ENCODE measurements around the gene GALNT14.

Gene GALNT14

DNA sequence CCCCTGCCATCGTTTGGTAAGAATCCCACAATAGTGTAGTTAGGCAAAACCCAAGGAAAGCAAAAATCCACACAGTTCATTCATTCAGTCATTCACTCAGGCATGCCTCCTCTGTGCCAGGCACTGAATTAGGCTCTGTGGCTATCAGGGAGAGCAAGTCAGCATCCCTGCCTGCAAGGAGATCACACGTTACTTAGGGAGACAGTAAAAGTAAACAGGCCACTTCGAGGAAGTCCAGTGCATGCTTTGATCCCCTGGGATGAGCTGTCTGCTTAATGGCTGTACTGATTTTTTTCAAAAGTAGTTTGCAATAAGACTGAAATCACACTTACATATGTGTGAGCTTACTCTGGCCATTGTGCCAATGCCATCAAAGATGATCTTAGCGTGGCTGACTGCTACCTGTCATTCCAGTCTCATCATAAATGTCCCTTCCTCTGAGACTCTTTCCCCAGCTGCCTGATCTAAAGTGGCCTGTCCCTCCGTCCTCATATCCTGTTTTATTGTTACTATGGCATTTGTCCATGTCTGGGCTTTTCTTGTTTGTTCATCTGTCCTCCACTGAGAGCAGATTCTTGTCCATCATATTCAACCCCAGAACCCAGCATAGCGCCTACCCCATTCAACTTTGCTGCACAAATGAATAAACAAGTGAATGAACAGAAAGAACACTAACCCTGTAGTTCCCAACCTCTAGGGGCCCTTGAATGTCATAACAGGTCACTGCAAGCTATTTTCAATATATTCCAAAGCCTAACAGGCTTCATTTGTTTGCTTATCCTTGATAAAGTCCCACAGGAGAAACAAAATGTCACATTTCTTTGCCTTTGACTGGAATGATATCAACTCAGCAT lies 84.1 kb downstream of the GALNT14 start:
- DNase-seq = no peak

GRCh38 chr2:31052284-31052683 lies 86.0 kb downstream of the GALNT14 start:
- DNase-seq = no peak

- DNase-seq = no peak
Observed at GRCh38 chr2:31051258-31052140, 86.7 kb downstream of the GALNT14 start.

DNA sequence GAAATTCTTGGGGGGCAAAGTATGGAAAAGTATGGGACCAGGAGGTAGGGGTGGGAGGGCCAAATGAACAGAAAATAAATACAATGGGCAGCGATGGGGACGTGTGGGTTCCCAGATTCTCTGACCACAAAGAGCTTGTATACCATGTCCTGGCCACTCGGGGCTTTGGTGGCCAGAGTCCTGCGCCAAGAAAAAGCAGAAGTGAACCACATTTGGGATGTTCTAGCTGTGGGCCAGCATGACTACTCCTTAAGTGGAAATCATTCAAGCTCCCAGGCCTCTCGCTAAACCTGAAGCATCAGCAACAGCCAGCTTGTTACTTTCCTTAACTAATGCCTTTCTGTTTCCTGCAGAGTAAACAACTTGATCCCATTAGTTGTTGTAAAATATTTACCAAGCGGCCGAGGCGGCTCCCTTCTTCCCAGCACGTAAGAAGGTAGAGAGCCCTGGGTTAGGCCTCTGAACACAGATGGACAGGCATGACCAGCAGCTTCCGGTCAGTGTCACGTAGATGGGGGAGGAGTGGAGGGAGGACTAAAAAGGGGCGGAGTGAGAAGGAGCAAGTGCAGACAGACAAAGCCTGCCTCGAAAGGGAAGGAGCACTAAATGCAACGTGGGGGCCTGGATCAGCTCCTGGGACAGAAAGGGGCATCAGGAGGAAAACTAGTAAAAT lies 88.2 kb downstream of the GALNT14 start:
- no peak for DNase-seq

- no peak for DNase-seq
Observed at GRCh38 chr2:31049264-31049663, 89.0 kb downstream of the GALNT14 start.

DNA sequence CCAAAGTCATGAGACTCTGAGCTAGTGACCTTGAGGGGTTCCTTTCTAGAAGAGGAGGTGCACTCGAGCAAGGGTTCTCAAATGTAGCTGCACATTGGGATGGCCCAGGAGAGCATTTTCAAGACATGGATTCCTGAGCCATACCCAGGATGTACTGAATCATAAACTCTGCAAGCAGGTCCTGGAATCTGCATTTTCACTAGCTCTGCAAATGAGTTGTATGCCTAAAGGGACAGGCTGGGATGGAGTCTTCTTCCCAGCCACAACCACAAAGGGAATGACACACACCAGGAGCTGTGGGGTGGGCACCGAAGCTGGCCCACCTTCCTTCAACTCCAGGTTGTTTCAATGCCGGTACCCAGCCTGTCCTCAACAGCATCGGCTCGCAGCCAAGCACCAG lies 90.6 kb downstream of the GALNT14 start:
- no peak for DNase-seq

DNA sequence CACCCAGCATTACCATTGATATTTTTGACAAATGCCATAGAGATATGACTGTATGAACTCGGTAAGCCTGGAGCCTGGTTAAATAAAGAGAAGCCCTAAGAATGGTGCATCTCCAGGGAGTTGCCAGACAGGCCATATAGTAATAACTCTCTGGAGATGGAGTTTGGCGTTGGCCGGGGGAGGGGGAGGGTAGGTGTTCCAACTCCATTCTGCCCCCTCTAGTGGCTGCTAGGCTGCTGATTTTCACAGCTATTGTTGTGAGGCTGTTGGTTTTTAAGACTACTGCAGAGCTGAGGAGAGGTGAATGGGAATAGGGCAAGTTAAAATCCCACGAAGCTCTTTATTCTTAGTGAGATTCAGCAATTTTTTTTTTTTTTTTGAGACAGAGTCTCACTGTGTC lies 99.9 kb downstream of the GALNT14 start:
- no peak for DNase-seq

DNA sequence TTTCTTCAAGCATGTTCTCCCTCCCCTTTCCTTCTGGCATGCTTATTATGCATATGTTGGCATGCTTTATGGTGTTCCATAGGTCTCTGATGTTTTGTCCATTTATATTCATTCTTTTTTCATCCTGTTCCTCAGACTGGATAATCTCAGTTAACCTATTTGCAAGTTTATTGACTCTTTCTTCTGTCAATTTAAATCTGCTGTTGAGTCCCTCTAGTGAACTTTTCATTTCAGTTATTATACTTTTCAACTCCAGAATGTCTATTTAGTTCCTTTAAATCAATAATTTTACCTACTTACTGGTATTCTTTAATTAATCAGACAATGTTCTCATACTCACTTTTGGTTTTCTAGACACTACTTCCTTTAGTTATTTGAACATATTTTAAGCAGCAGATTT lies 101.2 kb downstream of the GALNT14 start:
- no peak for DNase-seq

DNA sequence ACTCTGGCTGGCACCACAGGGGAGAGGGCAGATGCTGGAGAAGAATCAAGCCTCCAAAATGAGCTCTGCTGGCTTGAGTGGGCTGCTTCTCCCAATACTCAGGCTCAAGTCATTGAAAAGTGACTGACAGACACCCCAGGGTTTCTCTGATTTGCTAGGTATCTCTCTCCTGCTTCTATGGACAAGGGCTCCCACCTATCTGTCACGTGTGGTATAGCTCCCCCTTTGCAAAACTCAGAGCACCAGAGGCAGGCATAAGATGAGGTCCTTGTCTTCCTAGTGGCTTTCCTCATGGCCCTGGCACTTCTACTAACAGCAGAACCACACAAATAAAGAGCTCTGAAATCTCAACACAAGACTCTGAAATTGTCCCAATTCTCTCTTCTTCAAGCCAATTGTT lies 105.2 kb downstream of the GALNT14 start:
- no peak for DNase-seq

DNA sequence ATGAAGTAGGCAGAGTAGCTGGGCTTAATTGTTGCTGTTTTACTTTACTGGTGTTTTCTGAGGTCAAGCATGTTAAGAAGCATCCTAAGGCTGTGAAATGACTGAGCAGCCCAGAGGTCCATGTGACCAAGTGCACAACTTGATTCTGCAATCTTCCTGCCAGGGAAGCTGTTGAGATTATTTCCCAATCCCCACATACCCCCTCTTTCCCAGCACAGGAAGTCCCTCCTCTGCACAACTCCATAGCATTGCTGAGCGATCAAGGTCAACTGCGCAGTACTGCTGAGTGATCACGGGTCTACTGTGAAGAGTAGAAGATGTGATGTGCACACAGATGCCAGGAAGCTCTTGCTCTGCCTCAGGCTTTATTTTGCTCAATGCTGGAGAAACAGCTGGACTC lies 105.8 kb downstream of the GALNT14 start:
- DNase-seq = no peak

DNA sequence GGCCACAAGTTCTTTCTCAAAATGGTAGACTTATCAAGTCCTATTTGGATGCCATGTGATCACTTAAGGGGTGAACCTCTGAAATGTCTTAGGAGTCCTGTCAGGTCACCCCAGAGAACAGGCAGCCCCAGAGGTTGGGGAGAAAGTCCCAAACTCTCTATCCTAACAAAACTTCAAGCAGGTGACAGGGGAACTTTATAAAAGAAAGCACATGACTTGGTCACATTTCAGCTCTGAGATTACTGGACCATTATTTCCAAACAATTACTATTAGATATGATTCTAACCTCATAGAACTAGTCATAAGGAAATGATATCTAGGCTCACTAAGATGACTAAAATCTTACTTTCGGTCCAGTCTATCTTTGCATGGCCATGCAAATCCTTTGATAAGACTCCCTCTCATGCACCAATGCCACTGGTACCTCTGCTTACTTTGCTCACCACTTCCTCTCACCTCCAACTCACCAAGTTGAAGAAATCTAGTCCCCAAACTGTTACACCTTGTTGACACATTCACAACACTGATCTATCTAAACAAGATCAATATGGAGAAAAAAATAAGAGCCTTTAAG lies 107.0 kb downstream of the GALNT14 start:
- DNase-seq = no peak

DNA sequence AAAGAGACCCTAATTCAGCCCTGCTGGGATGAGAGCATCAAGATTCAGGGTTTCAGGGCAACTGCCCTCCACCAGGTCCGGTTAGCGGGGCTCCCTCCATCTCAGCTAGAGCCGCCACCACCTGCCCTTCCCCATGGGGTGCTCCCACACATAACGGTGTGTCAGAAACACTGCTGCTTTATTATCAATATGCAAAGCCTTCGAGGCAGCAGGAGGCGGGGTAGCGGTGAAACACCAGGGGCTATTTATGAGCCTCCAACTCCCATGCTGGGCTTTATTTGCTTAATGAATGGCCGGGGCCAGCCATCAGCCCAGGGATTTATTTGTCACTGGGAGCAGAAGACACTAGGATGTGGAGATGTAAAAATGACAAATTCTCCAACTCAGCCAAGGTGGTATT lies 109.8 kb downstream of the GALNT14 start:
- no peak for DNase-seq

- DNase-seq = no peak
Observed at GRCh38 chr2:31027549-31027948, 110.7 kb downstream of the GALNT14 start.

DNA sequence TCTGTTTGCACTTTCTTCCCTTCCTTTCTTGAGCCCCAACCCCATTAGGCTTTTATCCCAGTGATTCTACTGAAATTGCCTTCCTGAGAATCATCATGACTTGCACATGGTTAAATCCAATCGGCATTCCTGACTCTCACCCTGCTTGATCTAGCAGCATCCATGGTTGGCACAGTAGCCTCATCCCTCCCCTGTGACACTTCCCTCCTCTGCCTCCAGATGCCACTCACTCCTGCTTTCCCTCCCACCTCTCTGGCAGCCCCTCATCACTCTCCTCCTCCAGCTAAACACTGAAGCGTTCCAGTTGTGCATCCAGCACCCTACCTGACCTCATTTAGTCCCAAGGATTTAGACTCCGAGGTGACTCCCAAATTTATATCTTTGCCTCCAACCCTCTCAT lies 114.7 kb downstream of the GALNT14 start:
- no peak for DNase-seq

GRCh38 chr2:31020713-31021112 lies 117.5 kb downstream of the GALNT14 start:
- DNase-seq = no peak

- DNase-seq = no peak
Observed at GRCh38 chr2:31018280-31018679, 120.0 kb downstream of the GALNT14 start.

DNA sequence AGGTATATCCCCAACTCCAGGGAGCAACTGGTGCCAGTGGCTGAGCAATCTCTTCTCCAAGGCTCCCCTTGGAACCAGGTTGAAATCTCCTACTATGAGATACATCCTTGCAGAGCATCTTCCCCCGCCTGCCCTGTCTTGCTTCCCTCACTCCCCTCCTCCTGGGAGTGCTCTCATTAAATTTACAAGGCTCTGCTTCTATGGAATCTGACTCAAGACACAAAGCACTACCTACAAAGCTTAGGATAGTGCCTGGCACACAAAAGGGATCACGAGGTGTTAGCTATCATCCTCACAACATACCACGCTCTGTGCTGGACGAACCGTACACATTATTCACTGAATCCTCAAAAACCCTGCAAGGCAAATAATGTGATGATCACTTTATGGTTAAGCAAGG lies 121.6 kb downstream of the GALNT14 start:
- DNase-seq = no peak

GRCh38 chr2:31014516-31014915 lies 123.7 kb downstream of the GALNT14 start:
- DNase-seq = no peak

DNA sequence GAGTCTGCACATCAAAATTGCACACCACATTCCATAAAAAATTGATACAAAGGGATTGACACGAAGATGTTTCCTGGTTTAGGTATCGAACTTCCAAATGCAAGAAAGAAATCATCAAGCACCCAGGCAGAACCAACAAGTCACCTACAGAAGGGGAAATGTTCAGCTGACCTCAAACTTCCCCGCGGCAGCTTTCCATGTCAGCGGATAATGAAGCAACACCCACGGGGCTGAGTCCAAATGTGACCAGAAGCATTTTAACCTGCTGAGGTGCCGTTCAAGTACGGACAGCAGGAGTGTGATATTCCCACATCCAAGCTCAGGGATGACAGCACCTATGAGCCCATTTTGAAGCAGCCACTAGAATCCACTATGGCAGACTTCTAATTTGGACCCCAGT lies 124.9 kb downstream of the GALNT14 start:
- no peak for DNase-seq

DNA sequence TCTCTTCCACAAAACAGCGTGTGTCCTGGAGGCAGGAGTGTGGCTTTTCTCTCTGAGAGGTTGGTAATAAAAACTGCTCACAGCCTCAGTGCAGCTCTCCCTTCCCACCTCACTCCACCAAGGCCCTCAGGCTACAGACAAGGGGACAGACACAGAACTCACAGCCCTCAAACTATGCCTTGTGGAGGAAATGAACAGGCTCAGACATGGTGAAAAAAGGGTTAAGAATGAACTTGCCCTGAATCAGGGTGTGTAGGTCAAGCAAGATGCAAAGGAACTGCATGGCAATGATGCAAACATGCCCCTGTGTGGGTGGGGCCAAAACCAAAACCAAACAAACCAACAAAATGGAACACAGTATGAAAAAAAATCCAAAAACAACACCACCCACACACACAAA lies 125.8 kb downstream of the GALNT14 start:
- DNase-seq = no peak

DNA sequence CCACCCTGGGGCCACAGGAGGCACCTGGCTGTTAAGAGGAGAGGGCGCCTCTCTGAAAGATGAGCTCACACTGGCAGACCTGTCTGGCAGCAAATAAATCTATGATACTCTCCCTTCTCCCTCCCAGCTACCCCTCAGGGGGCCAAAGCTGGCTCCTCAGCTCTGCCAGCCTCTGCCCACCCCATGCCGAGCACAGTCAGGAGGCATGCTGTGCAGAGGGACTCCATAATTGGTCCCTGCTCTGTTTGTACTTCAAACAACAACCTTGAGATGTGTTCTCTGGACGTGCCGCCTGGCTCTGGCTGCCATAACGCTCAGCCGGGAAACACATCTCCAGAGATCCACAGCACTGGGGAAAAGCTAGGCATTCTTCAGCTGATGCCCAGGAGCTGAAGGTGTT lies 126.7 kb downstream of the GALNT14 start:
- no peak for DNase-seq

GRCh38 chr2:31008561-31009114 lies 129.6 kb downstream of the GALNT14 start:
- no peak for DNase-seq

DNA sequence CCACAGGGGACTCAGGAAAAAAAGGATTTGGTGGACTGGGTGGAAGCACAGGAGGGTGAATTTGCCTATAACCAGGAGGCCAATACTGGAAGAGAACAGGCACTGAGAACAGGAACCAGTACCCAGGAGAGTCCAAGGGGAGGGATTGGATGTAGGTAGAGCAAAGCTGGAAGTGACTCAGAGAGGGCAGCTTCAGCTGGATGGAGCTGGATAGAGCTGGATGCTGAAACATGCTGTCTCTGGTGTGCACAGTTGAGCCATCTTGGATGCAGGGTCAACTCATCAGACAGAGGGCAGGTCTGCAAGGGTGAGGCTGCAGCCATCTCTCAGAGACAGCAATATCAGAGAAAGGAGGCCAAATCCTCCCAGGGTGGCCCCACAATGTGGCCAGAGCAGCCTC lies 134.0 kb downstream of the GALNT14 start:
- no peak for DNase-seq

Measured in fibroblast of skin of back (primary cell).